HG03342 (cell line): Measurements from ENCODE around the gene SLC30A3.
"Not testable (repeated sequence)": the region's sequence is repeated elsewhere in the genome, so short reads cannot be mapped to it uniquely, and the experiment has no call there.

Experiments used
- ATAC-seq: cut with Tn5 transposase; IDR thresholded peaks from one replicate; pipeline ENCODE4 v1.9.1; 2021; ENCODE audit warnings: mild to moderate bottlenecking, moderate library complexity; ENCODE audit not compliant: unreplicated experiment

The SLC30A3 gene, protein sequence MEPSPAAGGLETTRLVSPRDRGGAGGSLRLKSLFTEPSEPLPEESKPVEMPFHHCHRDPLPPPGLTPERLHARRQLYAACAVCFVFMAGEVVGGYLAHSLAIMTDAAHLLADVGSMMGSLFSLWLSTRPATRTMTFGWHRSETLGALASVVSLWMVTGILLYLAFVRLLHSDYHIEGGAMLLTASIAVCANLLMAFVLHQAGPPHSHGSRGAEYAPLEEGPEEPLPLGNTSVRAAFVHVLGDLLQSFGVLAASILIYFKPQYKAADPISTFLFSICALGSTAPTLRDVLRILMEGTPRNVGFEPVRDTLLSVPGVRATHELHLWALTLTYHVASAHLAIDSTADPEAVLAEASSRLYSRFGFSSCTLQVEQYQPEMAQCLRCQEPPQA

DNA sequence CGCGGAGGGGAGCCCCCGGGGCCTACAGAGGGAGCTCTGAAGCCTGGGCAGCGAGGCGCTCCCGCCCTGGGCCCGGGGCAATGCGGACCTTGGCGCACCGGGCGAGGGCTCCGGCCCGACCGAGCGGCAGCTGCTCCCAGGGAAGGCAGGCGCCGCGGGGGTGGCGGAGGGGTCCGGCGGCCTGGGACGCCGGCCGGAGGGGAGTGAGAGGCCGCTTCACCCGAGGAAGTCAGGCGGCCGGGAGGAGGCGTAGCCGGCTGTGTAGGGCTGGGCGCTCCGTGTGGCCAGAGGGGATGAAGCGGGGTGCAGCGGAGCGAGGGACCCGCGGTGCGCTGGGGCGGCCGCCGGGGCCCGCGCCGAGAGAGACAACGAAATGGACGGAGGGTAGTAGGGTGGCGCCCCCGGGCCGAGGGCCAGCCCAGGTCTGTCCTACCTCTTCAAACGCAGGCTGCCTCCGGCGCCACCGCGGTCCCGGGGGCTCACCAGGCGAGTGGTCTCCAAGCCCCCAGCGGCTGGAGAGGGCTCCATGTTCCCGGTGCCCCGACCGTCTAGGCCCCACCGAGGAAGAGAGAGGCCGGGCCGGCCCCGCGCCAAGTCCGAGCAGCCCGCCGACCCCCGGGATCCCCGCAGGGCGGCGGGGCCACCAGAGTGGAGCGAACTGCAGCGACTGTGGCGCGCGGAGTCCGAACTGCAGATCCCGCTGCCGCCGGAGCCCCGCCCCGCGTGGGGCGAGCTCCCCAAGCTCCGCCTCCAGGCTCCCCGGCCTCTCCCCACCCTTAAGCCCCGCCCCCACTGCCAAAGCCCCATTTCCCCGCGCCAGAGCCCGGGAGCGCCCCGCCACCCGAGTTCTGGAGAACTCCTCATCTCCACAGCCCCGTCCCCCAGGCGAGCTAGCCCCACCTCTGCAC, at the start of gene SLC30A3:
TSS of gene SLC30A3 (minus strand) at position 669 of the 908 bp plus-strand sequence. CDS start at position 528, 141 bp downstream.
- ATAC-seq, result no peak

DNA sequence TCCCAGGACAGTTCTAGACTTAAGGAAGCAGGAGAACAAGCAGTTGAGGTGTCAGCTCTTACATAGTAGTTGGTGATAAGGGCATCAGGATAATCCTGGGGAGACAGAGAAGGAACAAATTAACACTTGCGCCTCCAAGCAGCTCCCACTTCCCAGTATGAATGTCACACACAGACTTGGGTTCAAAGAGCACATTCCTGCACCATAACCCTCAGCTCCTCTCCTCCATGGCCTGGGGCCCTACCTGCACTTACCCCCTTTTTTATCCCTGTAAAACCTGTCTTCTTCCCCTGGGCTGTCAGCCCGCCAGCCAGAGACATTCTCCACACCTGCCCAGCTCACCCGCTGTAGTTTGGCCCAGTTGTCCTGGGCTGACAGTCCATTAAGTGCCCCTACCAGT, 49.3 kb upstream of the SLC30A3 start:
- no peak for ATAC-seq

DNA sequence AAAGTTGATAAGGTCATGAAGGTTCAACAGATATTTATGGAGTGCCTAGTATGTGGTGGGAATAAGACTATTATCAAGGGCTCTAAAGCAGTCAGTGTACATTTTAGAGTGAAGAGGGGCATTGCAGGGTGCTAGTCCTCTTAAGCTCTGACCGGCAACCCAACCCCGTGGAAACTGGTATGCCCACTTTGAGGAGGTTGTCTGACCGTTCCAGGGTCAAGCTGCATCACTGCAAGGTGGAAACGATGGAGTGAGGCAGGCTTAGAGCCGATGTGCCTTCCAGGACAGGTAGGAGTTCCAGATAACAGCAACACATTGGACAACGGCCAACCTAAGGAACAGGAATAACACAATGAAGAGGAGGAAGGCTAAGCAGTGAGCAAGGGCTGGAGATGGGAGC, 46.8 kb upstream of the SLC30A3 start:
- ATAC-seq, result no peak

DNA sequence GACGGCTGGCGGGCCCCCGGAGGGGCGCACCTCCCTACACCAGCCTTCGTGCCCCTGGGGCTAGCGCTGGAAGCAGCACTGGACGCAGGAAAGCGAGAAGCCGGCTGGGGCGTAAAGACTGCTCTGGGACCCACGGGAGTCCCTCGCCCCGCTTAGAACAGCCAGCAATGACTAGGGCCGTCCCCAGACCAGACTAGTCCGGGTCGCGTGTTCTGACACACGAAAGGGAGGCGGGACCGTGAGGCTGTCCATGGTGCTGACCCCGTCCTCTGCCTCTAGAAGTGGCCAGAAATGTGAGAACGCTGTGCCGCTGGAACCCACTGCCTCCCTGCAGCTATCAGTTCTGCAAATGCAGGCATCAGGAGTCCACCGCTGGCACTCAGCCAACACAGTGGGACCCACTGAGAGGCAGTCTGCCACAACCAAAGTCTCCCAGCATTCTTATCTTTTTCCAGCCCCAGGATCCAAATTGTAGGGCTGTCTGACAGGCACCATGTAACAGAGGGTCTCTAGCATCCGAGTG, 45.6 kb upstream of the SLC30A3 start, which contains the start of gene UCN:
TSS of gene UCN (minus strand) at position 87 of the 523 bp plus-strand sequence. CDS start 550 bp downstream, outside the sequence.
- no peak for ATAC-seq

DNA sequence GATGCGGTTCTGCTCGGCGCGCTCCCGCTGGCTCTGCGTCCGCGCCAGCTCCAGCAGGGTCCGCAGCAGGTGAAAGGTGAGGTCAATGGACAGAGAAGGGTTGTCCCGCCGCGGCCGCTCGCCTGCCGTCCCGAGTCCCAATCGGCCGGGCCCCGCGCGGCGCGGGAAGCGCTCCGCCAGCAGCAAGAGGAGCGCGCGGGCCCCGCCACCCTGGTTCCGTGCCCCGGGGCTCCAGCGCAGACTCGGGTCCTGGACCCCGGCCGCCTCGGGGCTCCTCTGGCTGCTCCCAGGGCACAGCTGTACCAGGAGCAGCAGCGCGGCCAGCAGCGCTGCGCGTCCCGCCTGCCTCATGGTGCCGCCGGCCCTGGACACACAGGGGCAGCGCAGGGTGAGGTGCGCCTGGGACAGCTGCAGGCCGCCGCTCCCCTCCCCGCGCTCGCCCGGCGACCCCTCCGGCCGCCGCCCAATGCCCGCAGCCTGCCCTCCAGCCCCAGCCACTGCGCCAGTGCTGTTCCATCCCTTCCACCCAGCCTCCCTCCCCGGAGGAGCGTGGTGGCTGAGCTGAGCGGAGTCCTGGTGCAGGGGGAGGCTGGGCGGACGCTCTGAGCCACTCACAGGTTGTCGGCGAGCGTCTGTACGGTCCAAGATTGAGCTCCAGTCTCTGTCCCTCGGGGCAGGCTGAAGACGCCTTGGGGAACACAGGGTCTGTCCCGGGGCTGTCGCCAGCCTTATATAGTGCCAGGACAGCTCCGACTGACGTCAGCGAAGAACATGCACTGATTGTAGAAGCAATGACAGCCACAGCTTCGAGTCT, 44.9 kb upstream of the SLC30A3 start:
- no peak for ATAC-seq

DNA sequence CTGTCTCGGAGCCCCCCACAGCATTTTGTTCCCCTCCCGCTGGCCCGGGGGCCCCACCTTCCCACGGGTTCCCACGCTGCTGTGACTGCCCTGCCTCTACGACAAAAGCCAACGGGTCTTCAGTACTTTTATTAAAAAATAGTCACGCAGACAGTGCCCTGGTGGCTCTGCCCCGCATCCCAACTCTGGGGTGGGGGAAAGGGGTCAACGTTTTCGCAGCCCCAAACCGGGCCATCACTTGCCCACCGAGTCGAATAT, 44.4 kb upstream of the SLC30A3 start:
- no peak for ATAC-seq

DNA sequence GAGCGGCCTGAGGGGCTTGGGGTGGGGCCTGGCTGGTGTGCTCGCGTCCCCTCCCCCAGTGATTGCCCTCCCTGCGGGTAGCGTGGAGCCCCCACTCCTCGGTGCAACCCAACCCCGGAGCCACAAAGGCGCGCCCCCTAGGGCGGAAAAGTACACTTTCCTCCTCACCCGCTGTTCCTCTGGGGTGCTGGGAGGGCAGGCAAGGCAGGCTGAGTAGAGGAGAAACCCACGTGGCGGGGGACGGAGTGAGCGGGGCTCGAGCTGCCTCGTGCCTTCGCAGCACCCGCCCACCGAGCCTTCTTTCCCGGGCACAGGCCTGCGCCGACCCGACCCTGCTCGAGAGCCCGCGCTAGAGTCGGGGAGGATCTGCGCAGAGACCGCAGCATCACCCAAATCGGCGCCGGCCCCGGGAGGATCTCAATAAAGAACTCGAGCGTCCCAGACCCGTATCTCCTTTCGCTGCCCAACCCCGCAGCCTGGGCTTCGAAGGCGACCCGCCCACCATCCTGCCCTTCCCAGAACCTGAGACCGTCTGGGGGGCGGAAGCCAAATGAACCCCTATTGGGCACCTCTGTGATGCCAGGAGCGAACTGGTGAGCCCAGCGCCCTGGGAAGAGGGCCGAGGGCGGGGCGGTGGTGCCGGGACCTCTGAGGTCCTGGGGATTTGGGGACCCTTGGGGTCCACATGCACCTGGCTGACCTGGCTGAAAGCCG, 43.9 kb upstream of the SLC30A3 start:
- ATAC-seq, result no peak

DNA sequence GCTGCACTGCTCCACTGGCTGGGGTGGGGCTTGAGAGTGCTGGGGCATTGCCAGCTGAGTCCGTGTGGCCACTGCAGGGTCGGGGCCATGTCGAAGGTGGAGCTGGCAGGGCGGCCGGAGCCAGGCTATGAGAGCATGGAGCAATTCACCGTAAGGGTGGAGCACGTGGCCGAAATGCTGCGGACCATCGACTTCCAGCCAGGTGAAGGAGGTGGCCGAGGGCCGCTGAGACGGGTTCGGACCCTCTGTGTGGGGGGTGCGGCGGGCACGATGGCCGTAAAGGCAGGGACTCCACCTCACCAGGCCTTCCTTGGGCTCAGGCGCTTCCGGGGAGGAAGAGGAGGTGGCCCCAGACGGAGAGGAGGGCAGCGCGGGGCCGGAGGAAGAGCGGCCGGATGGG, 43.3 kb upstream of the SLC30A3 start:
- no peak for ATAC-seq

DNA sequence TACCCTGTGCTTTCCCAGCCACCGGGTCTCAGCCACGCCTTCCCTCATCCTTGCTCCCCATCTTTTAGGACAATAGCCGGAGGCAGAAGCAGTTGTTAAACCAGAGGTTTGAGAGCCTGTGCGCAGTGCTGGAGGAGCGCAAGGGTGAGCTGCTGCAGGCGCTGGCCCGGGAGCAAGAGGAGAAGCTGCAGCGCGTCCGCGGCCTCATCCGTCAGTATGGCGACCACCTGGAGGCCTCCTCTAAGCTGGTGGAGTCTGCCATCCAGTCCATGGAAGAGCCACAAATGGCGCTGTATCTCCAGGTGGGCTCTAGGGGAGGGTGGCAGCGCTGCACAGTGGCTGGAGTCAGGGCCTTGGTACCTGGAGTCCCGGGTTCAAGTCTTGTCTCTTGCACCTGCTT, 42.7 kb upstream of the SLC30A3 start:
- ATAC-seq, result no peak

DNA sequence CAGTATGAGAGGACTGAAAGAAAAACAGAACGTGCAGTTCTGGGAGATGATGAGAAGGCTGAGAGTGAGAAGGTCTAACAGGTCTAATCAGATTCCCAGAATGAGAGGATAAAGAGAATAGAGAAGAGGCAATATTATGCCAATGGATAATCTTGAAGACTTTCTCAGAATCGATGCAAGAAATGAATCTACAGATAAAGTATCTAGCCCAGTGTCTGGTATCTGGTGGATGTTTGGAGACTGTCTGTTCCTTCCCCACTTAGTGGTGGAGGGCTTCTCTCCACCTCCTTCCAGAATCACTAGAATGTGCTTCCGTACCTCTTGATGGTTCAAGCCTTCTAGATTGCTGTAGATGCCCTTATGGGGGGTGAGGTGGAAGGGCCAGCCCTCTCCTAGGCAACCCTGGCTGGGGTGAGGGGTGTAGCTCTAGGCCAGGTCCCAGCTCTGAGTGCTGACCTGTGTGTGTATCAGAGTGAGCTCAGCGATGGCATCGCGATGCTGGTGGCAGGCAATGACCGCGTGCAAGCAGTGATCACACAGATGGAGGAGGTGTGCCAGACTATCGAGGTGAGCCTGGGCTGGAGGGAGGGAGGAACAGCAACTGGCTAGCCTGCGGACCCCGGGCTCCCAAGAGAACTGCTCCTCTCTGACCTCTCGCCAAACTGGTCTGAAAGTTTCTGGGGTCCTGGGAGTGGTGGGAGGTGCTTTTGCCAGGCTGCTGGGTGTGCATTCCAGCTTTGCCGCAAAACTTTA, 41.8 kb upstream of the SLC30A3 start:
- ATAC-seq, result no peak

DNA sequence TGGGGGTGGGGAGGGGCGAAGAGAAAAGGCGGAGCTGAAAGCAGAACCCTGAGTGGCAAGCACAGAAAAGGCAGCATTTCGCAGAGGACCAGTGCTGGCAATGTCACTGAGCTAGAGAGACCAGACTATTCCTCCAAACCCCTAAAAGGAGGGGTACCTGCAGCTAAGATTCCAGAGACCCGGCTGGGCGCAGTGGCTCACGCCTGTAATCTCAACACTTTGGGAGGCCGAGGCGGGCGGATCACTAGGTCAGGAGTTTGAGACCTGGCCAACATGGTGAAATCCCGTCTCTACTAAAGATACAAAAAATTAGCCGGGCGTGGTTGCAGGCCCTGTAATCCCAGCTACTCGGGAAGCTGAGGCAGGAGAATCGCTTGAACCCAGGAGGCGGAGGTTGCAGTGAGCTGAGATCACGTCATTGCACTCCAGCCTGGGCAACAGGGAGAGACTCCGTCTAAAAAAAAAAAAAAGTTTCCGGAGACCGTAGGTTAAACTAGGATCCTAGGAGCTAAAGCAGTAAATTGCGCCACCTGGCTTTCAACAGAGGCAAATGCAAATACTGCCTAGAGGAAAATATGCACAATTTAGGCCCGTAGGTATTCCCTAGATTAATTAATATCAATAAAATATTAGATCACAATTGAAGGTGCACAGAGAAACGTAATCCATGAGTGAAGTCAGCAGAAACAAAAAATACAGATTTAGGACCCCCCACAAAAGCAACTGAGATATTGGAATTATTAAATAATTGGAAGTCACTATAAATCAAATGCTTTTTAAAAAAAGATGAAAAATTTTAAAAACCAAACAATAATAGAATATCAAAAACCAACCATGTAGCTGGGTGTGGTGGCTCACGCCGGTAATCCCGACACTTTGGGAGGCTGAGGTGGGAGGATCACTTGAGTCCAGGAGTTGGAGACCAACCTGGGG, 40.5 kb upstream of the SLC30A3 start:
- no peak for ATAC-seq

DNA sequence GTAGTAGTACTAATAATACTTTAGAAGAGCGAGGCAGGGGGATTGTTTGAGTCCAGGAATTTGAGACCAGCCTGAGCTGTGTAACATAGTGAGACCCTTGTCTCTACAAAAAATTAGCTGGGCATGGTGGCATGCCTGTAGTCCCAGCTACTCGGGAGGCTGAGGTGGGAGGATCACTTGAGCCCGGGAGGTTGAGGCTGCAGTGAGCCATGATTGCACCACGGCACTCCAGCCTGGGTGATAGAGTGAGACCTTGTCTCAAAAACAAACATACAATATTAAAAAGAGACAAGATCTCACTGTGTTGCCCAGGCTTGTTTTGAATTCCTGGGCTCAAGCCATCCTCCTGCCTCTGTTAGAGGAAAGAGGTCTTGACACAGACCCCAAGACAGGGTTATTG, 37.8 kb upstream of the SLC30A3 start:
- not testable (repeated sequence) for ATAC-seq

DNA sequence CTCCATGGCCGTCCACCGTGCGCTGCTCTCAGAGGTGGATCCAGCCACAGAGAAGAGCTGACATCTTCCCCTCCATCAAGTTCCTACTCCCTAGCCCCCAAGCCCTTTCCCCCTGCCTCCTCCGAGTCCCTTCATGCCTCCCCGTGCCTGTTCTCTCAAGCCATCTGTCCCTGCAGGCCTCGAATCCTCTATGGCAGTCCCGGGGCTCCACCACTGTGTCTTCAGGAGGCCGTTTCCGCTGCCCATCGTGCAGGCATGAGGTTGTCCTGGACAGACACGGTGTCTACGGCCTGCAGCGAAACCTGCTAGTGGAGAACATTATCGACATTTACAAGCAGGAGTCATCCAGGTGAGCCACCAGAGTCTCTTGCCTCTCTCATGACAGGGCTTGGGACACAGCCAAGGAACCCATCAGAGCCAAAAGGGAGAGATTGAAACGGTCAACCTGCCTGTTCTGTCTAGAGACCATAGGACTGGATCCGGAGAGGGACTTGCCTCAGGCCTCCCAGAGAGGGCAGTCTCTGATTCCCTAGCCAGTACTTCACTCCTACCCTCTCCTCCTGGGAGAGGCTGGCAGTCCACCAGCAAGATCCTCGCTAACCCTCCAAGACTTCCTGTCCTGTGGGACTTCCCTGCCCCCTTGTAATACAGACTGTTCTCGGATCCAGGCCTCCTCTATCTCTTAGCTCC, 35.7 kb upstream of the SLC30A3 start:
- no peak for ATAC-seq

DNA sequence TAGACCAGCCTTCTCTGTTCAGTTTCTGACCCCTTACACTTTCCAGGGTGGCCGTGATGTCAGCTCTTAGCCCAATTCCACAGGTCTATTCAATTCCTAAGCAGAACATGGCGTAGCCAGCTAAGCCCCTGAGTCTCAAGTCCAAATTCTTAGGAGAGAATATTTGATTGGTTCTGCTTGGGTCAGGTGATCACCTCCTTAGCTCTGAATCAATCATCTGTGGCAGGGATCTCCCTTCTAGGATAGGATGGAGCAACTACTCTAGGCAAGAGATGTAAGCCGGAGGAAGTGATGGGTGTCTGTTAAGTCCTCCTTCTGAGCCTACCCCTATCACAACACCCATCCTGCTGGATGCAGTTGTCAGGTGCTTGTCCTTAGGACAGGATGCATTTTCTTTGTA, 34.3 kb upstream of the SLC30A3 start:
- no peak for ATAC-seq

DNA sequence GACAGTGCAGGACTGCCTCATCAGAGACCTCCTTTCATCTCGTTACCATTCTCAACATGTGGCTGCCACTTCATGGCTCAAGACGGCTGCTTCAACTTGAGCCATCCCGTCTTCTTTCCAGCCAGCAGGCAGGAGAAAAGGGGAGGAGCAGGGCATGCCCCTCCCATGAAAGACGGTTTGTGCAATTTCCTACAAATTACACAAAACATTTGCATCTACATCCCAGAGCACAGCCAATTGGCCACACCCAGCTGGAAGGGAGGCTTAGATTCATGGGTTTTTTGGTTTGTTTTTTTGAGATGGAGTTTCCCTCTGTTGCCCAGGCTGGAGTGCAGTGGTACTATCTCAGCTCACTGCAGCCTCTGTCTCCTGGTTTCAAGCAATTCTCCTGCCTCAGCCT, 33.6 kb upstream of the SLC30A3 start:
- ATAC-seq, result no peak

DNA sequence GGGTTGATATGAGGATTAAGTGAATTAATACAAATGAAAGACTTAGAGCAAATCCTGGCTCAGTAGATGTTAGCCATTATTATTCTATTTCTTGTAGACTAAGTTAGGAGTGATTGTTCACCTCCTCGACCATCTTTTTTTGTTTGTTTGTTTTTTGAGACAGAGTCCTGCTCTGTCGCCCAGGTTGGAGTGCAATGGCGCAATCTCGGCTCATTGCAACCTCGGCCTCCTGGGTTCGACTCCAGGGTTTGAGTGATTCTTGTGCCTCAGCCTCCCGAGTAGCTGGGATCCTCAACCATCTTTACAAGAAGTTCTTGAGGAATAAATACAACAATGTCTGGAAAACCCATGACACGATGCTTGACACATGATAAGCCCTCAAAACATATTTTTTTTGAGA, 32.1 kb upstream of the SLC30A3 start:
- no peak for ATAC-seq

DNA sequence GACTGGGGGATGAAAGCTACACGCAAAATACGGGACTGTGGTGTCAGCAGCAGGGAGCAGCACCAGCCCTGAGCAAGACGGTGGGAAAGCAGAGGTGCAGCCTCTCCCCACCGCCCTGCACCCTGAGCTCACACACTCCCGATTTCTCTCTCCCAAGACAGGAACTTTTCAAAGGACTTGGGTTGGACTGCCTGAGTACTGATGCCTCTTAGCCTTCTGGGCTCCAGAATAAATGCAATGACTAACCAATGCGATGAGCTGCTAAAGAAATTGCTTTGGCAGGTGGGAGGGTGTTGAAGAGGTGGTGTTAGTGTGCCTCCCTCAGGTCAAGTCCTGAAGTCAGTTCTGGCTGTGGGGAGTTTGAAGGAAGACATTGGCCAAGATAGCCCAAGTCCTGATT, 29.0 kb upstream of the SLC30A3 start:
- ATAC-seq, result no peak

DNA sequence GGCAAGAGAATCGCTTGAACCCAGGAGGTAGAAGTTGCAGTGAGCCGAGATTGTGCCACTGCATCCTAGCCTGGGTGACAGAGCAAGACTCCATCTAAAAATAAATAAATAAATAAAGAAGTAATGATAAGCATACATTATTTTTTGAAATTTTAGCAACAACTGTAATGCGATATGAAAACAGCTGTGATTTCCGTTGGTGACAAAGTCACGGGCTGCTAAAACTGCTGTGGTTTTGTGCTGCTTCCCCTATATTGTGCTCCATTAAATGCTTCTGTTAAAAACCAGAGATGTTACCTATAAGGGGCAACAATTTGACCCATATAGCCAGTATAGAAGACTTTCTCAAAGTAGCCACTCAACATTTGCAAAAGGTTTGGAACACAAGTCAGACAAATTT, 27.7 kb upstream of the SLC30A3 start:
- no peak for ATAC-seq
